ENCODE data around the gene KHDRBS1.

Gene KHDRBS1

GRCh38 chr1:32091176-32091575 is 77.5 kb downstream of the KHDRBS1 start:
- Histone ChIP-seq H3K27ac (no peak overlapping the region), H3K36me3 (ENCODE audit: insufficient read depth) (no peaks in the 10 kb centered on the region)
- TF ChIP-seq CTCF (conservative IDR thresholded peaks at IDR 0.05; ENCODE audit: low read depth, low read length): no peak

GRCh38 chr1:32091591-32091990 is 77.9 kb downstream of the KHDRBS1 start:
- Histone ChIP-seq H3K4me3 (IDR thresholded peaks at IDR 0.05; ENCODE audit: insufficient read depth, low read depth, low read length) (no peak overlapping the region), H3K36me3 (ENCODE audit: insufficient read depth) (no peaks in the 10 kb centered on the region)

More at GRCh38 chr1:32091176-32091575, 77.5 kb downstream of the KHDRBS1 start:
- Histone ChIP-seq H3K4me2 (no peak overlapping the region), H2AFZ (ENCODE audit: low read depth) (no peak overlapping the region), H4K20me1 (ENCODE audit: insufficient read depth) (no peaks in the 10 kb centered on the region), H3K4me3 (IDR thresholded peaks at IDR 0.05; ENCODE audit: insufficient read depth, low read depth, low read length) (no peak overlapping the region), H3K4me1 (ENCODE audit: low read depth, poor library complexity, severe bottlenecking) (no peaks in the 10 kb centered on the region), H3K27me3 (ENCODE audit: insufficient read depth, low read depth) (no peaks in the 10 kb centered on the region), H3K79me2 (ENCODE audit: insufficient read depth, low read depth) (no peaks in the 10 kb centered on the region), H3K9ac (no peak overlapping the region)

More at GRCh38 chr1:32091591-32091990, 77.9 kb downstream of the KHDRBS1 start:
- no peaks in the 10 kb centered on the region for H3K27me3 ChIP-seq (ENCODE audit: insufficient read depth, low read depth)
- TF ChIP-seq CTCF (conservative IDR thresholded peaks at IDR 0.05; ENCODE audit: low read depth, low read length): no peak
- H3K4me1 ChIP-seq (ENCODE audit: low read depth, poor library complexity, severe bottlenecking): no peaks in the 10 kb centered on the region
- H3K4me2 ChIP-seq: no peak overlapping the region
- H3K27ac ChIP-seq: no peak overlapping the region
- H3K9ac ChIP-seq: no peak overlapping the region
- no peaks in the 10 kb centered on the region for H3K79me2 ChIP-seq (ENCODE audit: insufficient read depth, low read depth)
- H2AFZ ChIP-seq (ENCODE audit: low read depth): no peak overlapping the region
- no peaks in the 10 kb centered on the region for H4K20me1 ChIP-seq (ENCODE audit: insufficient read depth)
